GM18499 (cell line): ENCODE data around the gene NT5DC3.

ENCODE experiments used
- ATAC-seq: cut with Tn5 transposase; IDR thresholded peaks from one replicate; pipeline ENCODE4 v1.9.1; 2021; ENCODE audit warnings: moderate number of reproducible peaks; ENCODE audit not compliant: insufficient read depth, unreplicated experiment

Gene NT5DC3

DNA sequence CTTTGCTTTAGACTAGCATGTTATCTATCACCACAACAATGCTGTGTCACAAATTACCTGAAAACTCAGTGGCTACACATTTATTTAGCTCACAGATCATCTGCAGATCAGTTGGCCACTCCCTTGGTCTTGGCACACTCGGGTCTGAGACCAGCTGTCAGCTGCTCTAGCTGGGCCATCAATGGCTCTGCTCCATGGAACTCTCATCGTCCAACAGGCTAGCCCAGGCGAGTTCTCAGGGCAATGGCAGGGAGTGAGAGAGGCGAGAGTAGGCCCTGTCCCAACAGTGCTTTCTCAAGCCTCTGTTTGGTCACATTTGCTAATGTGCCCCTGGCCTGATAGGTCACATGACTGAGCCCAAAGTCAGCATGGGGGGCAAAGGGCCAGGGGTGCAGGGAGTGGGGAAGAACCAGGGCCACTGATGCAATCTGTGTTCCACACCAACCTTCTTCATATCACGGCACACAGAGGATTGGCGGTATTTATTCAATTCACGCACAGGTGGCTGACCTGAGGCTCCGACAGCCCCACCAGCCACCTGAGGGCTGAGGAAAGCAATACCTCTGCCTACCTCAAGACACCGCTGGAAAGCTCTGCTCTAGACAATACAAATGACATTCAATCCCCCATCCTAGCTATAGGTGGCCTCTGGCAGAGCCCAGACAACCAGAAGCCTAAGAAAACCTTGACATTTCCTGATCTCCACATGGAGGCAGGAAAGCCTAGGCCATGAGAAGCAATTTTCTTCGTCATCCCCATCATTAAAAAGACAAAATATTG lies 82.5 kb downstream of the NT5DC3 start:
- no peak for ATAC-seq

- ATAC-seq: no peak
Observed at GRCh38 chr12:103757248-103757647, 83.8 kb downstream of the NT5DC3 start.

- ATAC-seq: no peak
Observed at GRCh38 chr12:103756443-103756842, 84.6 kb downstream of the NT5DC3 start.

DNA sequence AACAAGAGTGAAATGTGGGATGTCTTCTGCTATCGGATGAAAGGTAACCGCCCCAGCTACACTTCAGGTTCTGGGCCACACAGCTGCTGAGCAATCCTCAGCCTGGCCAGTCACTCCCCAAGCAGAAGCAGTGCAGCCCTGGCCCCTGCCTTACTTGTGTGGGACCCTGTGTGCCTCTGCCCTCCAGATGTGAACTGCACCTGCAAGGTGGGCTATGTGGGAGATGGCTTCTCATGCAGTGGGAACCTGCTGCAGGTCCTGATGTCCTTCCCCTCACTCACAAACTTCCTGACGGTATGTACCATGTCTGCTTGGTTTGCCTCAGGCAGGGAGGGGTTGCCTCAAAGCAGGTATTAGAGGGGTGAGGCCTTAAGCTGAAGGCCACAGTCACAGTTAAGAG lies 85.6 kb downstream of the NT5DC3 start:
- no peak for ATAC-seq

- no peak for ATAC-seq
Observed at GRCh38 chr12:103751600-103751999, 89.4 kb downstream of the NT5DC3 start.

DNA sequence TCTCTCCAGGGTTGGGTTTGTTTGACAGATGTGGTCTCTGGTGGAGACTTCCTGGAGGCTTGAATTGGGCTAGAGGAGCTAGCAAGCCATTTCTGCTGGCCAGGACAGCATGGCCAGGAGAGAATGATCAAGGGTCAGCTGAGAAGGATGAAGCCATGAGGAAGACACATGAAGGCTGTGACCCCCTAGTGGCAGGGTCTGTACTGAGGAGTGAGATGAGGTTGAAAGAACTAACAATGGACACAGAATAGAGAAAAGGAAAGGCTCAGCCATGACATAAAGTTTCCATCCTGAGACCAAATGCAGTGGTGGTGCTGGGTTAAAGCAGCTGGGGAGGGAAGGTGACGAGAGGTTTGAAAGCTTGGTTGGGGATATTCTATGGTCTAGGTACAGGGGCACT lies 89.9 kb downstream of the NT5DC3 start:
- ATAC-seq: no peak

DNA sequence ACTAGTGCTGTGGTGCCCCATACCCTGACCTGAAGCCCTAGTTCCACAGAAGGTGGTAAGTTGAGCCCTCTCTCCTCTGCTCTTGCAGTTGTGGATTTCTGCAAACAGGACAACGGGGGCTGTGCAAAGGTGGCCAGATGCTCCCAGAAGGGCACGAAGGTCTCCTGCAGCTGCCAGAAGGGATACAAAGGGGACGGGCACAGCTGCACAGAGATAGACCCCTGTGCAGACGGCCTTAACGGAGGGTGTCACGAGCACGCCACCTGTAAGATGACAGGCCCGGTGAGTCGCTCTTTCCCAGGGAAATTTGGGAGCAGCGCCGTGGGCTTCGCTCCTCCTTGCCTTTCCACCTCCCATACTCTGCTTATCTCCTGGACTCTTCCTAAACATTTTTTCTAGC lies 92.2 kb downstream of the NT5DC3 start:
- ATAC-seq: no peak

DNA sequence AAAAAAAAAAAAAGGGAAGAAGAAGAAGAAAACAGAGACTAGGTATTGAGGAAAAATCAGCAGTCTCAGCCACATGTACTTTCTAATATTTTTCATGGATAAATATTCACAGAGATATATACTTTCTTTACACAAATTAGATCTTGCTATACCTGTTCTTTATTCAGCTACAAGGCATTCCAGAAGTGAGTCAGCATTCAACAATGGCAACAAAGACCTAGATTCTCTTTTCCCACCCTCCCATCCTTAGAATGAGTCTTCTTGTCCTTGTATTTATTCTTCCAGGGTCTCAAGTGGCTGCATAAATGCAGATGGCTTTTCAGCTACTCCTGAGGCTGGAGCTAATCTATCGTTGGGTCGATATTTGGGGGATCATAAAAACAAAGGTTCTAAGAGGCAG lies 93.0 kb downstream of the NT5DC3 start:
- ATAC-seq: no peak

DNA sequence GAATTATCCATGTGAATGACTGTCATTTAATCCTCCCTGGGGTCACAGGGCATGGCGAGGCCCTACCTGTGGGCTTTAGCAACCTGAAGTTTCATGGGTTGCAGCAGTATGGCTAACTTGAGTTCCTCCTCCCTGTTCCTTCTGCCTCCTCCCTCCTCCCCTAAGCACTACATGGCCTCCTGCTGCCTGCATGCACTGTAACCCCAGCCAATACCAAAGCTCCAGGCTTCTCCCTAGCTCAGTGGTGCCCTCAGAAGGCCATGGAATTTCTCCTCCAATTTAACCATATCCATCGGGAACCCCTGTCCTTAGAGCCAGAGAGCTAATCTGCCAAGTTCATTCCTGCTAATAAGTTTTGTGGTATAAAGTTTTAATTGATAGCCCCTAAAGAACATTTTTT lies 95.1 kb downstream of the NT5DC3 start:
- ATAC-seq: no peak

DNA sequence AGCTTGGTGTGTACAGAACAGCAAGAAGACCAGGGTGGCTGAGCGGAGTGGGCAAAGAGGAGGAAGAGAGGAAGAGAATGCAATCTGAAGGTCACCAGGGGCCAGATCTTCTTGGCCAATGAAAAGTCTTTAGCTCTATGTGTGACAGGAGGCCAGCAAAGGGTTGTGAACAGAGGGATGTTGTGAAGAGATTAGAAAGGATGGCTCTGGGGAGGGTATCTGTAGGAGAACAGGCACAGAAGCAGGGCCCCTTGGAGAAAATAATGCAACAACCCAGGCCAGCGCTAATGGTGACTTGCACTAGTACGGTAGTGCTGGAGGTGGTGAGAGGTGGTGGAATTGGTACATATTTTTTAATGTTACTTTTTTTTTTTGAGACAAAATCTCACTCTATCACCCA lies 97.2 kb downstream of the NT5DC3 start:
- no peak for ATAC-seq

- ATAC-seq: no peak
Observed at GRCh38 chr12:103742349-103742932, 98.6 kb downstream of the NT5DC3 start.

GRCh38 chr12:103737881-103738280 lies 103.2 kb downstream of the NT5DC3 start:
- no peak for ATAC-seq

- no peak for ATAC-seq
Observed at GRCh38 chr12:103736572-103736971, 104.5 kb downstream of the NT5DC3 start.

DNA sequence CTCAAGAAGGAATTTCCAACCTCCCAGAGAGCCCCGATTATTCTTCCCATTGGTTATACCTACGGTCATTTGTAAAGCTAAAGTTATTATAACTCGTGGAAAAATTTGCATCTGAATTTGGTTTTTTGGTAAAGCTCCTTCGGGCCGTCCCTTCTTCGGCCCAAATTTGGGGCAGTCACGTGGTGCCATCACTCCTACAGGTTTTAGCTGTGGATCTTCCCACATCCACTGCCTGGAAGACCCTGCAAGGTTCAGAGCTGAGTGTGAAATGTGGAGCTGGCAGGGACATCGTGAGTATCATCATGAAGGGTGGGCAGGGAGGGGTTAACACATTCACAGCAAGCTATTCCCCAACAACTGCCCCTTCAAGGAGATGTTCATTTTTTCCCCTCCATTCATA lies 105.7 kb downstream of the NT5DC3 start:
- ATAC-seq: no peak

DNA sequence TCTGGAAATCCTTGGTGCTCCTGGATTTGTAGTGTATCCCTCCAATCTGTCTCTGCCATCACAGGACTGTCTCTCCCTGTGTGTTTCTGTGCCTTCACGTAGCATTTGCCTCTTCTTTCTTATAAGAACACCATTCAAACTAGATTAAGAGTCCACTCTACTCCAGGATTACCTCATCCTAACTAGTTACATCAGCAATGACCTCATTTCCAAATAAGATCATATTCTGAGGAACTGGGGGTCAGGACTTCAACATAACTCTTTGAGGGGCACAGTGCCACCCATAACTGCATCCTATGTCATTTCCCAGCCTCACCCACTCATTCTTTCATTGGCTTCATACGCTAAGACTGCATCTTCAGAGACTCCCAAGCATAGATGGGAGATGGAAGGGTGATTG lies 106.2 kb downstream of the NT5DC3 start:
- ATAC-seq: no peak

DNA sequence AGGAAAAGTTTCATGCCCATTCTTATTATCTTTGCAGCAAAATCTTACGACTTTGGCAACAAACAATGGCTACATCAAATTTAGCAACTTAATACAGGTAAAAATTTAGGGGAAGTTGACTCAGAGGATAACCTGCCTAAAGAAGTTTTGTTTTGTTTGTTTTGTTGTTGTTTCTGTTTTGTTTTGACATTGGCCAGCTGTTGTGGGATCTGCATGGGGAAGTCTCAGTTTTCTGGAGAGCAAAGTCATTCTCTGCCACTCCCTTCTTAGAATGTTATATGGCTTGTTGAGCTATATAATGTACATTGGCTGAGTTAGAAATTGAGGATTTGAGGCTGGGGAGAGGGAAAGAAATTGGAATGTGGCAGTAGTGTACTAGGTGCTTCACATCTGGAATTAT lies 109.5 kb downstream of the NT5DC3 start:
- no peak for ATAC-seq

DNA sequence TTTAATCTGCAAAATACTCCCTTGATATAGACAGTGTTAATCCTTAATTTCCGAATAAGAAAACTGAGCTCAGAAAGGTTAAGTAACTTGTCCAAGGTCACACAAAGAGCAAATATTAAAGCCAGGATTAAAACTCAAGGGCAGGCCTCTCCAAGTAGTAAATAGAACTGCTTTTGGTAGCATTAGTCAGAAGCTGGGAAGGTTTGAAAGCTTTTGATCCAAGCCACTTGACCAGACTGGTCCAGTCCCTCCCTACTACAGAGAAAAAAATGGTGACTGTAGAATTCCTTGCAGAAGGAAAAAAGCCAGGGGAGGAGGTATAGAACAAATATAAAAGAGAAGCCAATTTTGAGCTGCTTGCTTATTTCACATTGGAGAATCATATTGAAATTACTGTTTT lies 111.5 kb downstream of the NT5DC3 start:
- no peak for ATAC-seq

GRCh38 chr12:103728323-103728722 lies 112.7 kb downstream of the NT5DC3 start:
- ATAC-seq: no peak

- ATAC-seq: no peak
Observed at GRCh38 chr12:103727638-103728037, 113.4 kb downstream of the NT5DC3 start.

- ATAC-seq: no peak
Observed at GRCh38 chr12:103725398-103725797, 115.6 kb downstream of the NT5DC3 start.
